Measurements from ENCODE around the gene PTPRJ. TPM values are rescaled to one million over a fixed set of nuclear protein-coding genes. Genes with fewer than 3 reads are reported as not detected.
A peak's percentile ranks its signal among the peaks of the same experiment; 100 is the strongest.
"Not testable (repeated sequence)": the region's sequence is repeated elsewhere in the genome, so short reads cannot be mapped to it uniquely, and the experiment has no call there.

The PTPRJ gene
- polyA plus RNA-seq, 3 donors from 2014 or later, result 10.0 to 19.0 (median 18.0) TPM

GRCh38 chr11:48190906-48191654 is 210.7 kb downstream of the PTPRJ start:
- H3K27me3 Mint-ChIP-seq (ENCODE audit: low read depth in 3 of 3); H3K27ac Mint-ChIP-seq; H3K4me1 Mint-ChIP-seq; DNase-seq; H3K36me3 Mint-ChIP-seq: not testable (repeated sequence)
- H3K4me3 Mint-ChIP-seq, result peak overlapping the region in 1 of 5 donors; percentile 30
- H3K9me3 Mint-ChIP-seq, result peaks cover 0 to 14% (median 1%) of the 10 kb centered on the region in 6 donors

DNA sequence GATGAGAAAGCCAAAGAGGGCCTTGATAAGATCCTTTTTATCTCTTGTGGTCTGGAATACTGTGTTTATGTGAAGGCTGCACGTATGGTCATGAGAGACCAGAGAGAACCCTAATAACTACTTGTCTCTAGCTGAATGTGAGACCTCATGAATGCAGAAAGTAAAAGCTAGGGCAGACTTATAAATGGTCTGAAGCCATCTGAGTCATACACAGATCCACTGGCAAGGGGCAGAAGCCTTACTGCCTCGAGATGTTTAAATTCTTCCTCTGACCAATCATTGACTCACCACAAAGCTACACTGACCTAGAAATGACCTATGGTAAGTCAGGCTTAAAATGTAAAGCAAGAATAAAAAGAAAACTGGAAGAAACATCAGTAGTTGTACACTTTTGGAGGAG is 213.5 kb downstream of the PTPRJ start:
- H3K4me3 Mint-ChIP-seq, result no peak overlapping the region
- peaks cover 0 to 26% (median 5%) of the 10 kb centered on the region in 6 donors for H3K9me3 Mint-ChIP-seq
- peaks cover 0 to 18% (median 3%) of the 10 kb centered on the region in 3 donors for H3K36me3 Mint-ChIP-seq
- peaks cover 4 to 7% (median 7%) of the 10 kb centered on the region in 3 donors for H3K27me3 Mint-ChIP-seq (ENCODE audit: low read depth in 3 of 3)
- H3K4me1 Mint-ChIP-seq, result no peaks in the 10 kb centered on the region
- no peak for DNase-seq
- no peak overlapping the region for H3K27ac Mint-ChIP-seq

- Mint-ChIP-seq H3K9me3 (peaks cover 0 to 2% (median 0%) of the 10 kb centered on the region in 6 donors), H3K4me3 (no peak overlapping the region), H3K27me3 (ENCODE audit: low read depth in 3 of 3) (peaks cover 8 to 12% (median 10%) of the 10 kb centered on the region in 3 donors), H3K27ac (no peak overlapping the region), H3K4me1 (no peaks in the 10 kb centered on the region), H3K36me3 (no peaks in the 10 kb centered on the region)
- DNase-seq, result no peak
Measured at GRCh38 chr11:48207881-48208280, 227.5 kb downstream of the PTPRJ start.

GRCh38 chr11:48210052-48210451 is 229.7 kb downstream of the PTPRJ start:
- Mint-ChIP-seq H3K9me3 (no peaks in the 10 kb centered on the region), H3K4me1 (no peaks in the 10 kb centered on the region), H3K27me3 (ENCODE audit: low read depth in 3 of 3) (peaks cover 8 to 13% (median 10%) of the 10 kb centered on the region in 3 donors), H3K4me3 (no peak overlapping the region), H3K36me3 (no peaks in the 10 kb centered on the region), H3K27ac (no peak overlapping the region)
- DNase-seq, result no peak

- Mint-ChIP-seq H3K27ac (no peak within 1 kb of the TSS), H3K4me1 (no peaks in the 10 kb centered on the region), H3K27me3 (ENCODE audit: low read depth in 3 of 3) (peaks cover 0 to 11% (median 7%) of the 10 kb centered on the region in 3 donors), H3K4me3 (no peak within 1 kb of the TSS), H3K36me3 (no peaks in the 10 kb centered on the region), H3K9me3 (peaks cover 0 to 2% (median 0%) of the 10 kb centered on the region in 6 donors)
- no peak for DNase-seq
Measured at GRCh38 chr11:48216510-48216909, 236.2 kb downstream of the PTPRJ start, which contains the start of gene OR4B1. Gene OR4B1 (plus strand): TSS chr11:48216810. CDS start chr11:48216810, 0 bp downstream.

Other genes with a start within 250 kb of the PTPRJ start
- gene FNBP4, start 213.2 kb upstream of the PTPRJ start, polyA plus RNA-seq, result 10 to 100 TPM; 12.6 to 35.9 (median 23.6) TPM
- gene NUP160, start 132.2 kb upstream of the PTPRJ start, polyA plus RNA-seq, result 10 to 100 TPM; 16.9 to 31.5 (median 25.0) TPM
- not detected for gene OR4B1, start 236.3 kb downstream of the PTPRJ start, polyA plus RNA-seq

All from immature natural killer cell (primary cell).